HG02623 (cell line): ENCODE data around the gene HELZ.
"Not testable (repeated sequence)": the region's sequence is repeated elsewhere in the genome, so short reads cannot be mapped to it uniquely, and the experiment has no call there.

ENCODE experiments used
- ATAC-seq: cut with Tn5 transposase; IDR thresholded peaks from one replicate; pipeline ENCODE4 v1.9.1; 2021; ENCODE audit warnings: moderate library complexity; ENCODE audit not compliant: unreplicated experiment

Gene HELZ

DNA sequence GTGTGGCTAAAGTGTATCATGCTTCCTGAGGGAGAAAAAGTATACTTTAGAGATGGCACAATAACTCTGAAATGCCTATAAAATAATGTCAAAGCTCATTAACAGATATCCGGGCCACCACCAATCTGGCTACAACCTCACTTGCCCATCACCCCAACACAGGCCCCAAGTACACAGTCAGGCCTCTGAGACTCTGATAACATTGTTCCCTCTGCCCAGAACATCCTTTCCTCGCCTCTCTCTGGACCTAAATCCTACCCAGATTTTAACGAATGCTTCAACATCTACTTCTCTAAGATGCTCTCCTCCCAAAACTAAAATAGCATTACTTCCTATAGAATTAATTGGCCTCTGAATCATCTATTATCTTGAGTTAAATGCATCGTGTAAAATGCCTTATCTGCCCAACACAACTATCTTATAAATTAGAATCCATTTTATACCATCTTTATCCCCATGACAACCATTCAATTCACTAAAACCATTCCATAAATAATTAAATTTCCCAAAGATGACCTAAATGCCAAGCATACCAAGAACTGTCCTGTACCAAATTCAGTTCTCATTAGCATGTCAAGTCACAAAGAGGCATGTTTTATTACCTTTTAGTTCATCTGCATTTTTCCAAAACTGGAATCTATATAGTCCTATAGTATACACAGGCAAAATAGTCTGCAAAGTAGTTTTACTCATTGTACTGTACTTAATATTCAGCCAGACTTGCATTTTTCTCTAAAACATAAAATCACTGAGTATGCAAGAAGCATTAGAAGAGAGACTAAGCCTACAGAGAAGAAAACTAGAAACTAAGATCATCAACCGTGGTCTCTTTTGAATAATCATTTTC lies 15.7 kb downstream of the HELZ start:
- no peak for ATAC-seq

- no peak for ATAC-seq
Observed at GRCh38 chr17:67227488-67227887, 17.5 kb downstream of the HELZ start.

DNA sequence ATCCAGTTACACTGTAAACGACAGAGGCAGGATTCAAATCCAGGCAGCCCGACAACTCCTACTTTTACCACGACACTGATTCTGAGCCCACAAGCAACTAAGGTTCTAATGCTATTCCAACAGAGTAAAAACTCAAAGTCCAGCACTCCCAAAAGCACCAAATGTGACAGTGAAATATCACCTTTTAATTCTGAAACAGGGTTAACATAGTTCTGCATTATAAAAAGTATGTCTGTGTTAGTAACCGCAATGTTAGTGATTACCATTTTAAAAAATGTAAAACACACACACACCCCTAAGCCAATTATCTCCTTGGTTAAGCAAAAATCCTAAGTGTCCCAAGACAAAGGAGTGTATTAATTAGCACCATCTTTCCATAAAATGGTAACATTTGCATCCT lies 19.7 kb downstream of the HELZ start:
- ATAC-seq = no peak

DNA sequence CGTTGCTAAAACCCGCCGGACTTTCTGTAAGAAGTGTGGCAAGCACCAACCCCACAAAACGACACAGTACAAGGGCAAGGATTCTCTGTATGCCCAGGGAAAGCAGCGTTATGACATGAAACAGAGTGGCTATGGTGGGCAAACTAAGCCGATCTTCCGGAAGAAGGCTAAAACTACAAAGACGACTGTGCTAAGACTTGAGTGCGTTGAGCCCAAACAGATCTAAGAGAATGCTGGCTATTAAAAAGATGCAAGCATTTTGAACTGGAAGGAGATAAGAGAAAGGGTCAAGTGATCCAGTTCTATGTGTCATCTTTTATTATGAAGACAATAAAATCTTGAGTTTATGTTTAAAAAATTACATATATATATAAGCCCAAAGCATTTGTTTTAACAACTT lies 20.3 kb downstream of the HELZ start:
- no peak for ATAC-seq

DNA sequence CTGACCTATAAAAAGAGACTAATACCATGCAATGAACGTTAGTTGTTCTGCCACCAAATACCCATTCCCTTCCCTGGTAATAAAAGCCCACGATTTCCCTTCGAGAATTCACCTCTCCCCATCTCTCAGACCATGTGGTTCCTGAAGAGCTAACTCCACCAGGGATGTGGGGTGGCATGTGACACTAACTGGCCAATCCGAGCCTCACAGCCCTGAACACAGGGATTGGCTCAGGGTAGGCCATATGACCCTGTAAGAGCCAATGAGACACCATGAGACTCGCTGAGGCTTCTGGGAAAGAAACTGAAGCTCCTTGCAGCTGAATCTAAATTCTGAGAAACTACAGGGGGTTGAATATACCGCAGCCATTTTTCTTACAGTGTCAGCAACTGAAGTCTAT lies 21.1 kb downstream of the HELZ start:
- ATAC-seq = no peak

GRCh38 chr17:67221062-67221998 lies 23.7 kb downstream of the HELZ start:
- no peak for ATAC-seq

GRCh38 chr17:67218385-67218950 lies 26.5 kb downstream of the HELZ start:
- ATAC-seq = no peak

- ATAC-seq = no peak
Observed at GRCh38 chr17:67217446-67217845, 27.6 kb downstream of the HELZ start.

GRCh38 chr17:67216578-67217320 lies 28.2 kb downstream of the HELZ start:
- no peak for ATAC-seq

- ATAC-seq = no peak
Observed at GRCh38 chr17:67215991-67216421, 29.0 kb downstream of the HELZ start.

GRCh38 chr17:67212714-67213417 lies 32.1 kb downstream of the HELZ start:
- no peak for ATAC-seq

GRCh38 chr17:67212231-67212630 lies 32.8 kb downstream of the HELZ start:
- no peak for ATAC-seq

DNA sequence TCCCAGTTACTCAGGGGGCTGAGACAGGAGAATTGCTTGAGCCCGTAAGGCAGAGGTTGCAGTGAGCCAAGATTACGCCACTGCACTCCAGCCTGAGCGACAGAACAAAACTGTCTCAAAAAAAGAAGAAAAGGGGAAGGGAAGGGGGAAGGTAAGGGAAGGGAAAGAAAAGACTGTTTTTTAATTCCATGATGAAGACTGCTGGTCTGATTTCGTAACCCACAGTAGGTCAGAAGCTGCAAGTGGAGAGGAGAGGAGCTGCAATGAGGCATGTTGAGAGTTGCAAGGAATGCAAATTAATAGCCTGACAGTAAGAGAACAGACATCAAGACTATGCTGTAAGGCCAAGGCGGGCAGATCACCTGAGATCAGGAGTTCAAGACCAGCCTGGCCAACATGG lies 33.3 kb downstream of the HELZ start:
- ATAC-seq = no peak

DNA sequence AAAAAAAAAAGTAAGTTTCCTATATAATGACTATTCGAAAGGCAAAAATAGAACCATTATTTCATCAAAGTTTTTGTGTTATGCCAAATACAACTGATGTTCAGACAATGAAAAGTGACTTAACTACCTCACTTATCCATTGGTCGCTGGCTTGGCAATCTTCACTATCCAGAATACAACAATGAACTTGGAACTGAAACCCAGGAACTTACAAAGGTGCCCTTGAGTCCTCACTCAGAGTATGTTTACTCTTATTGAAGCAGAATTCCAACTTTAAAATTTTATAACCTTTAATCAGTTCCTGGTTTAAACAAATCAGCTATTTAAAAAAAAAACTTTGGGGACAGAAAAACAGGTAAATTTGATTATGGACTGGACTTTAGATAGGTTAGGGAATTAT lies 34.1 kb downstream of the HELZ start:
- no peak for ATAC-seq

GRCh38 chr17:67208232-67208631 lies 36.8 kb downstream of the HELZ start:
- no peak for ATAC-seq

- no peak for ATAC-seq
Observed at GRCh38 chr17:67203818-67204217, 41.2 kb downstream of the HELZ start.

DNA sequence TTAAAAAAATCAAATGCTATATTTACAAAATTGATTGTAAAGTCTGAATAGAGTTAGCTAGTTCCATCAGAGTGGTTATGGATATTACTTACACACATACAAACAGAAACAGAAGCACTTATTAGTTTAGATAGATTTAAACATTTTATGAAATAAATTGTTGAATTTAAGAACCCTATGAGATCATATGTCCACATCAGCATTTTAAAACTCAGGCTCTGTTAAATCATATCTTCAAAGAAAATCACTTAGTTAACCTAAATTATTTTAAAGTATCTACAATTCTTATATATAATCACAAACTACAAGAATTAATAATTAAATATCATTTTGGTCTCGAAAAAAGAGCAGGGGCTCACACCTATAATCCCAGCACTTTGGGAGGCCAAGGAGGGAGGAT lies 42.5 kb downstream of the HELZ start:
- no peak for ATAC-seq

- no peak for ATAC-seq
Observed at GRCh38 chr17:67200727-67201301, 44.2 kb downstream of the HELZ start.

DNA sequence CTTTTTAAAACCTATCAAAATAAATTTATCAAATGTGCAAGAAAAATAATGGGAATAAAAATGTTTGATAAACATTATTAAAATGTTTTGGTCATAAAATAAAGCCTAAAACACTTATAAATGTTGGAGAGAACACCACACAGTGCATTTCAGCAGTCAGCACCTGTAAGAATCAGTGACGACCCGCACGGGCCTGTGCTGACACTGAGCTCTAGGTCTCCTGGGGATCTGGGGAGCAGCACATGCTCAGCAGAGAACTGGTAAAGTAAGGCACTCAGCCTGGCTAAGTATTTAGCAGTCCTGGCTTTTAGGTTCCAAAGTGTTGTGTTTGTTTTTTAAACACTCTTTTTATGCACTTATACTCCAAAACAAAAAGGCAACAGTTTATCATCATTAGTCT lies 46.9 kb downstream of the HELZ start:
- ATAC-seq = no peak

GRCh38 chr17:67197023-67197422 lies 48.0 kb downstream of the HELZ start:
- not testable (repeated sequence) for ATAC-seq
